Fibroblast of lung (primary cell): ENCODE results near the gene SCMH1. TPM values are rescaled to one million over a fixed set of nuclear protein-coding genes. Genes with fewer than 3 reads are reported as not detected.

Source experiments
- DNase-seq, 2 donors: peaks; one replicate each; pipeline versions ENCODE4 v3.0.0 to v3.0.0-alpha.2; 2010; ENCODE audit warnings: low read depth in 2 of 2
- H2AFZ ChIP-seq: 2 replicates; pipeline ENCODE4 v1.5.1; 2012; ENCODE audit warnings: low read length, control low read depth, inconsistent platforms
- H3K27ac ChIP-seq: 2 replicates; pipeline ENCODE4 v1.5.1; 2011; ENCODE audit warnings: low read length, control low read depth; ENCODE audit not compliant: insufficient read depth
- H3K27me3 ChIP-seq: 2 replicates; pipeline ENCODE4 v1.5.1; 2011; ENCODE audit warnings: mild to moderate bottlenecking, low read length; ENCODE audit not compliant: control insufficient read depth, insufficient read depth
- H3K36me3 ChIP-seq: 2 replicates; pipeline ENCODE4 v1.5.1; 2011; ENCODE audit warnings: low read length; ENCODE audit not compliant: control insufficient read depth, insufficient read depth
- H3K4me1 ChIP-seq: 2 replicates; pipeline ENCODE4 v1.5.1; 2011; ENCODE audit warnings: low read length; ENCODE audit not compliant: control insufficient read depth, insufficient read depth; ENCODE audit errors: extremely low read depth
- H3K4me2 ChIP-seq: 2 replicates; pipeline ENCODE4 v1.5.1; 2011; ENCODE audit warnings: low read length, control low read depth; ENCODE audit not compliant: insufficient read depth; ENCODE audit errors: extremely low read depth
- H3K4me3 ChIP-seq, 4 experiments: fragments of 200-600 bp in 1 of 4; sonication (generic) in 1 of 4; replicated peaks in 1 of 4; 2 replicates each; pipeline ENCODE4 v1.5.1; 2011 to 2016; ENCODE audit warnings: low read length in 4 of 4, low read depth in 3 of 4, mild to moderate bottlenecking in 3 of 4, control low read depth in 2 of 4, inconsistent platforms in 1 of 4, mixed read lengths in 1 of 4; ENCODE audit not compliant: insufficient read depth in 1 of 4; ENCODE audit errors: control extremely low read depth in 1 of 4
- H3K79me2 ChIP-seq: 2 replicates; pipeline ENCODE4 v1.5.1; 2012; ENCODE audit warnings: mild to moderate bottlenecking, low read length, inconsistent platforms; ENCODE audit not compliant: control insufficient read depth, insufficient read depth
- H3K9ac ChIP-seq: 2 replicates; pipeline ENCODE4 v1.5.1; 2011; ENCODE audit warnings: mild to moderate bottlenecking, low read length, control low read depth; ENCODE audit not compliant: insufficient read depth
- H3K9me3 ChIP-seq: 2 replicates; pipeline ENCODE4 v1.5.1; 2012; ENCODE audit warnings: low read depth, low read length; ENCODE audit not compliant: control insufficient read depth, insufficient read depth
- H4K20me1 ChIP-seq: 2 replicates; pipeline ENCODE4 v1.5.1; 2011; ENCODE audit warnings: low read length; ENCODE audit not compliant: control insufficient read depth, insufficient read depth; ENCODE audit errors: extremely low read depth
- CTCF ChIP-seq, 2 donors: IDR thresholded peaks in 1 of 2; conservative IDR thresholded peaks in 1 of 2; 1 replicate in 1 of 2; 2 replicates in 1 of 2; pipeline ENCODE4 v1.5.1; 2011 to 2012; ENCODE audit warnings: low read length in 2 of 2, control low read depth in 1 of 2, inconsistent platforms in 1 of 2, low read depth in 1 of 2, mild to moderate bottlenecking in 1 of 2
- EZH2 ChIP-seq: IDR thresholded peaks from 2 replicates; pipeline ENCODE4 v1.5.1; 2012; ENCODE audit warnings: low read length, control low read depth, mild to moderate bottlenecking; ENCODE audit errors: missing control alignments
- polyA plus RNA-seq, 2 donors: library from polyadenylated mRNA; depleted of rRNA in 1 of 2; stranded (reverse) in 1 of 2; unstranded in 1 of 2; fragments of >200 nt; gene quantifications; 2 replicates each; pipeline ENCODE4 v1.2.1, GENCODE V29; 2011 to 2012; ENCODE audit warnings: missing spikeins in 1 of 2
- total RNA-seq: library from RNA; depleted of rRNA; stranded (reverse); fragments of >200 nt; gene quantifications from 2 replicates; pipeline ENCODE4 v1.2.1, GENCODE V29; 2014

Gene SCMH1
- total and polyA plus RNA-seq, 2 donors (not counting 1 experiment from before 2014, with no cell fraction given), result 20.8 to 24.8 TPM

DNA sequence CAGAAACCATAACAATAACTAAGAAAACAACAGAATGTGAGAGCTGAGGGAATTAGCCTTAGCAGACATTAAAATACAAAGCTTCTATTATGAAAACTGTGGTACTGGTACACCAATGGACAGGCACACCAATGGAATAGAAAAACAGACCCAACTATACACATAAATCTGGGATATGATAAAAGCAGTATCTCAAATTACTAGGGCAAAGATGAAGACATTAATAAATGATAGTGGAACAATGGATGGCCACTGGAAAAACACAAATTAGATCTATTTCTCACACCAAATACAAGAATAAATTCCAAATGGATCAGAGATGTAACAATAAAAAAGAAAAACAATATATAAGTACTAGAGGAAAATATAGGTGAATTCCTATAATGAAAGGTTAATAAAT lies 155.2 kb downstream of the SCMH1 start:
- H3K4me1 ChIP-seq, result no peaks in the 10 kb centered on the region
- no peaks in the 10 kb centered on the region for H4K20me1 ChIP-seq
- no peaks in the 10 kb centered on the region for H3K27me3 ChIP-seq
- no peak overlapping the region for H3K4me2 ChIP-seq
- H3K9me3 ChIP-seq, result no peaks in the 10 kb centered on the region
- H2AFZ ChIP-seq, result no peak overlapping the region
- H3K36me3 ChIP-seq, result peaks cover 1% of the 10 kb centered on the region
- TF ChIP-seq CTCF (conservative IDR thresholded peaks at IDR 0.05 in 1 of 2, IDR thresholded peaks at IDR 0.05 in 1 of 2; ENCODE audit: low read depth in 1 of 2, low read length in 2 of 2) (no peak), EZH2 (no peak)
- H3K79me2 ChIP-seq, result no peaks in the 10 kb centered on the region
- no peak for DNase-seq
- no peak overlapping the region for H3K27ac ChIP-seq
- H3K4me3 ChIP-seq, result no peak overlapping the region
- no peak overlapping the region for H3K9ac ChIP-seq

- no peak overlapping the region for H3K4me3 ChIP-seq
- H3K79me2 ChIP-seq, result no peaks in the 10 kb centered on the region
- no peaks in the 10 kb centered on the region for H3K36me3 ChIP-seq
- TF ChIP-seq CTCF (conservative IDR thresholded peaks at IDR 0.05 in 1 of 2, IDR thresholded peaks at IDR 0.05 in 1 of 2; ENCODE audit: low read depth in 1 of 2, low read length in 2 of 2) (no peak), EZH2 (no peak)
- H4K20me1 ChIP-seq, result no peaks in the 10 kb centered on the region
- H3K9ac ChIP-seq, result no peak overlapping the region
- DNase-seq, result no peak
- H3K4me2 ChIP-seq, result no peak overlapping the region
- H3K27ac ChIP-seq, result no peak overlapping the region
- H3K9me3 ChIP-seq, result no peaks in the 10 kb centered on the region
- no peaks in the 10 kb centered on the region for H3K27me3 ChIP-seq
- no peak overlapping the region for H2AFZ ChIP-seq
- no peaks in the 10 kb centered on the region for H3K4me1 ChIP-seq
Observed at GRCh38 chr1:41078616-41079015, 163.5 kb downstream of the SCMH1 start.

GRCh38 chr1:41078193-41078592 lies 163.9 kb downstream of the SCMH1 start:
- no peak overlapping the region for H3K27ac ChIP-seq
- no peaks in the 10 kb centered on the region for H3K27me3 ChIP-seq
- no peaks in the 10 kb centered on the region for H3K4me1 ChIP-seq
- no peak overlapping the region for H3K4me2 ChIP-seq
- no peaks in the 10 kb centered on the region for H3K9me3 ChIP-seq
- H3K36me3 ChIP-seq, result no peaks in the 10 kb centered on the region
- H3K9ac ChIP-seq, result no peak overlapping the region
- no peak for DNase-seq
- no peak for TF ChIP-seq EZH2
- TF ChIP-seq CTCF (conservative IDR thresholded peaks at IDR 0.05 in 1 of 2, IDR thresholded peaks at IDR 0.05 in 1 of 2; ENCODE audit: low read depth in 1 of 2, low read length in 2 of 2), result no peak
- no peaks in the 10 kb centered on the region for H4K20me1 ChIP-seq
- no peaks in the 10 kb centered on the region for H3K79me2 ChIP-seq
- H2AFZ ChIP-seq, result no peak overlapping the region
- no peak overlapping the region for H3K4me3 ChIP-seq
